Activated naive CD4-positive, alpha-beta T cell treated with anti-CD3 and anti-CD28 coated beads, Interleukin-2, amount 50 U/mL, for 72 hours (primary cell): ENCODE results near the gene PAX9. TPM values are rescaled to one million over a fixed set of nuclear protein-coding genes. Genes with fewer than 3 reads are reported as not detected.

ENCODE experiments used
- ATAC-seq, 2 donors: fragments of 150-1000 bp; cut with Tn5 transposase; 2 replicates each; pipeline ENCODE4 v1.10.0; 2021; ENCODE audit warnings: mild to moderate bottlenecking in 2 of 2, moderate library complexity in 2 of 2
- DNase-seq, 2 donors: peaks; one replicate each; pipeline ENCODE4 v3.0.0; 2021 to 2022; ENCODE audit warnings: low spot score in 2 of 2
- H3K27ac Mint-ChIP-seq, 2 donors: one replicate each; pipeline ENCODE4 v1.8.0; 2022; ENCODE audit warnings: mild to moderate bottlenecking in 2 of 2, mixed read lengths in 2 of 2
- H3K36me3 Mint-ChIP-seq, 2 donors: one replicate each; pipeline ENCODE4 v1.8.0; 2022; ENCODE audit warnings: mixed read lengths in 2 of 2
- H3K9me3 Mint-ChIP-seq, 2 donors: one replicate each; pipeline ENCODE4 v1.8.0; 2022; ENCODE audit warnings: mixed read lengths in 2 of 2
- total RNA-seq, 2 donors: library from RNA; stranded (reverse); gene quantifications; one replicate each; pipeline ENCODE4 v1.2.3, GENCODE V29; 2022

Gene PAX9
- not detected for total RNA-seq

DNA sequence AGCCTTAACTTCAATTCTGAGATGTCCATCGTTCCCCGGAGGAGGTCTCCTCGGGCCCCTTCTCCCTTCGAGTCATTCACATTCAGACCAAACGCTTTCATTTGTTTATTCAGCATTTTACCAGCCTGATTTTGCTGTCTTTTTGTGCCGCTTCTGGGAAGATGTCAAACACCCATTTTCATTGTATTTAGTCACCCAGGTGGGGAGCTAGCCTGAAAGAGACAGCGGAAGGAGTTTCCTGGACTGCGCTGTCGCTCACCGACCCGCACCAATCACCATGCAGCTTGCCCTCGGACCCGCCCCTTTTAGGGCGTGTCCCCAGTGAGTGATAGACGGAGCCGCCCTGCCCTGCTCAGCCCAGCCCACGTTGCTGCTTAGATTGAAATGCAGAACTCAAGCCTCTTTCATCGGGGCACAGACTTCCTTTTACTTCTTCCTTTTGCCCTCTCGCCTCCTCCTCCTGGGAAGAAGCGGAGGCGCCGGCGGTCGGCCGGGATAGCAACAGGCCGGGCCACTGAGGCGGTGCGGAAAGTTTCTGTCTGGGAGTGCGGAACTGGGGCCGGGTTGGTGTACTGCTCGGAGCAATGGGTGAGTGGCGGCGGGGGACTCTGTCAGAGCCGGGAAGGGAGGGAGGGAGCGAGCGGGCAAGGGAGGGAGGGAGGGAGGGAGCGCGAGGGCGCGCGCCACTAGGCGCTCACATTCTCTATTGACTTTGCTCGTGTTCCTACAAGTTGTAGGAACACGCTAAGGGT is at the start of gene PAX9:
Gene PAX9 (plus strand): TSS at position 355 of the 752 bp plus-strand sequence. CDS start 230 bp downstream, at position 585.
- peak within 1 kb of the TSS in 1 of 2 donors; percentile 22 for H3K27ac Mint-ChIP-seq
- peaks cover 0 to 7% of the 10 kb centered on the region in 2 donors for H3K9me3 Mint-ChIP-seq
- ATAC-seq (peak; percentile 57 to 85), DNase-seq (peak in 1 of 2 donors; percentile 32)
- H3K36me3 Mint-ChIP-seq = peaks cover 32 to 50% of the 10 kb centered on the region in 2 donors

DNA sequence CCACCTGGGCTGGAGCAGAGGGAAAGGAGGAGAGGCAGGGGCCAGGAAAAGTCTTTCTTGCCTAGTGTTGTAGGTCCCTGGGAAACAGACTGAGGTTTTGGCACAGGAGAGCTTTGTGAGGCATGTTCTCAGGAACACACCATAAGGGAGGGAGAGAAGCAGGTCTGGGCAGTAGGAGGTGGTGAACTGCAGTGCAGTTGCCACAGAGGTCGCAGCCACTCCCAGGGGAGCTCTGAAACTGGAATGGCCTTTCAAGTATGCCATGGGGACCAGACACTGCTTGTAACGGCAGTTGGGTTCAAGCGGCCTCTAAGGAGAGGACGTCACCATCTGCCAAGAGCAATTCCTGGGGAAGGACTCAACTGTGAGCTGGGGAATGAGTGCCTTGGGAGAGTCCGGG is 43.8 kb upstream of the PAX9 start:
- ATAC-seq (no peak), DNase-seq (no peak)
- Mint-ChIP-seq H3K9me3 (no peaks in the 10 kb centered on the region), H3K27ac (no peak overlapping the region), H3K36me3 (no peaks in the 10 kb centered on the region)

DNA sequence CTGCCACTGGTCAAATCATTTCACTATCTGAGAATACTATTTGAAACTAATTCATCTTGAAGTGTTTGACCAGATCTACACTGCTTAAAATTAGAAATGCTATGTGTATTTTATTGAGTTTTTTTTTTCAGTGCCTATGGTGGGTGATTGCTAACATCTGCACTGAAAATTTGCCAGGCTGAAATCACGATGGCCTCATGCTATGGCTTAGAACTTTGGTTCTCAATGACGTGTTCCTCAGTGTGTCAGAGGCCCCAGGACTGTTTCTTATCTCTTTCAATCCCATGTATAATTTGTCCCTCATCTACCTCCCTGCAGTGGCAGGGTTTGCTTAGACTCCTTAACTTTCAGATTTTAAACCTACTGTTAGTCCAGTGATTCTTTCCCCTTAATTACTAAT is 43.0 kb upstream of the PAX9 start:
- DNase-seq (no peak), ATAC-seq (no peak)
- no peaks in the 10 kb centered on the region for H3K36me3 Mint-ChIP-seq
- H3K9me3 Mint-ChIP-seq = peaks cover 0 to 5% of the 10 kb centered on the region in 2 donors
- no peak overlapping the region for H3K27ac Mint-ChIP-seq

DNA sequence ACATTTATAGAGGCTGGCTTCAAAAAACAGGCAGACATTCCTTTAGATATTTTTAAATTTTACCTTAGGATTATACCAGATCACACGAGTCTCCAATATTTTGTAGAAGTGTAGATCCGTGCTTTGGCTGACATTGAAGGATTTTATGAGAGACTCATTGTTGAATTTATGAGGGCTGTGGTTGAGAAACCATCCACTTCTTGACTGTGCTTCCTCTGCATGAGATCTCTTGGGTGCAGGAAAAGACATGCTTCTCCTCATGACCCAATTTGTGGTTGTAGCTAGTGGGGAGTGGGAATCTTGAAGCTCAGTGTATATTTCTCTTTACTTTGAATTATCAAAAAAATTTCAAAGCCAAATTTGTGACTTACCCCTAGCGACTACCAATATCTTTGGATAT is 42.5 kb upstream of the PAX9 start:
- peaks cover 0 to 5% of the 10 kb centered on the region in 2 donors for H3K9me3 Mint-ChIP-seq
- ATAC-seq = no peak
- H3K36me3 Mint-ChIP-seq = no peaks in the 10 kb centered on the region
- no peak for DNase-seq
- no peak overlapping the region for H3K27ac Mint-ChIP-seq

DNA sequence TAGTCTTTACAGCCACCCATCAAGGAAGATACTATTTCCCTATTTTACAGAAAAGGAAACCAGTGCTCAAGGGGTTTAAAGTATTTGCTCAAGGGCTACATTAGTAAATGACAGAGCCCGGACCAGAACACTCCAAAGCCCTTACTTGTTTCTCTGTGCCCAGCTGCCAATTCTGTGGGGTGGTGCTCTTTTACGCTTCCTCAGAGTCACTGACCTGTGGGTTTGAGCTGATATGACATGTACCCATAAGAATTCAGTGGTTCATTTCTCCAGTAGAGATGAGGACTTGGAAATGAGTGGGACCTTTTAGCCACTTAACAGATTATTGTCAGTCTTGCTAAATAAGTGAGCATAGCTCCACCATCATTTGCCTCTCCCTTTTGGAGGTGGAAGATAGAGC is 41.8 kb upstream of the PAX9 start:
- Mint-ChIP-seq H3K27ac (no peak overlapping the region), H3K9me3 (peaks cover 0 to 5% of the 10 kb centered on the region in 2 donors), H3K36me3 (no peaks in the 10 kb centered on the region)
- ATAC-seq (no peak), DNase-seq (no peak)

DNA sequence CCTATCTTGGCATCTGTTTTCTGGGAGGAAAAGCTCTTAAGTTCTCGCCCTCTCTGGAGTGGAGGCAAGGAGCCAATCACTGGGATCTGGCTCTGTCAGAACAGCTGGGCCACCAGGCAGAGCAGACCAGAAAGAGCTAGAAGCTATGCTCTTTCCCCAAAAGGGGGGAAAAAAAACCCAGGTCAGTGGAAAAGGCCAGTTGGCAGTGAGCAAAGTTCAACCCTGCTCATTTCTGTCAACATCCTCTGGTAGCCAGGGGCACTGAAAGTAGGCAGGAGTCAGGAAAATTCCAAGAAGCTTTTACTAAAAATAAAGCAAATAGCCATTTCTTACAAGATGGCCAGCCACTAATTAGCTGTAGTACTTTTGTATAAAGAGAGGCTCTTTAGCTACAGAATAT is 36.6 kb upstream of the PAX9 start:
- H3K36me3 Mint-ChIP-seq = no peaks in the 10 kb centered on the region
- peaks cover 0 to 10% of the 10 kb centered on the region in 2 donors for H3K9me3 Mint-ChIP-seq
- DNase-seq = no peak
- ATAC-seq = no peak
- no peak overlapping the region for H3K27ac Mint-ChIP-seq

DNA sequence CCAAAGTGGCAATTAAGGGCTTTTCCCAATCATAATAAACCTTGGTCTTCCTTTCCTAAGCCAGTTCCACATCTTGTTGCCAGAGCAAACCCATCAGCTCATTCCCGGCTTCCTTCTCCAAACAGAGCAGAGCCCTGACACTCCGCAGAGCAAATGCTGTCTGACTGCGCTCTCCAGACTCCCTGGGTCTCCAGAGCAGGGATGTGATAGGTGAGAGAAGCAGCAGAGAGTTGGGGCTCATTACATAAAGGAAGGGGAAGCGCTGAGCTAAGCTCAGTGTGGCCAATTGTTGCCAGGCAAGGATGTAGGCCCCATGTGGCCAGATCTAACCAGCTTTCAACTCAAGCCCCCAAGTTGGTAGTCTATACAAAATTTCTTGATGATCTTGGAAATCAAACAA is 36.2 kb upstream of the PAX9 start:
- Mint-ChIP-seq H3K9me3 (peaks cover 0 to 10% of the 10 kb centered on the region in 2 donors), H3K27ac (no peak overlapping the region), H3K36me3 (no peaks in the 10 kb centered on the region)
- ATAC-seq = no peak
- DNase-seq = no peak

DNA sequence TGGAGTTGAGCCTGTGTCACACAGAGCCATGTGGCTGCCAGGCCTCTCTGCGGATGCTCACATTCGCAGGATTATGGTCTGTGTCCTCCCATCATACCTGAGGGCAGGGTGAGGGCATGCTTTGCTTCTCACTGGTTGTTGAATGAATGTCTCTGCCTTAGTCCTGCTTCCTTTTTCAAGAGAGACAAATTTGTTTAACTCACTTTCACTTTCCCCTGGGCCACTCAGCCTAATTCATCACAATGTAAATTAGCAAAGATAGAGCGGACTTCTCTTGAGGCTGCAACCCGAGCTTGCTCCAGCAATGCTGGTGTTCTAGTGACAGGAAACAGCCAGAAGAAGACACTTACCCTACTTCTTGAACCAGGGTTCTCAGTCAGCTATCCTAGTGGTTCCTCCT is 35.5 kb upstream of the PAX9 start:
- Mint-ChIP-seq H3K9me3 (peaks cover 0 to 10% of the 10 kb centered on the region in 2 donors), H3K27ac (no peak overlapping the region), H3K36me3 (no peaks in the 10 kb centered on the region)
- ATAC-seq (no peak), DNase-seq (no peak)

DNA sequence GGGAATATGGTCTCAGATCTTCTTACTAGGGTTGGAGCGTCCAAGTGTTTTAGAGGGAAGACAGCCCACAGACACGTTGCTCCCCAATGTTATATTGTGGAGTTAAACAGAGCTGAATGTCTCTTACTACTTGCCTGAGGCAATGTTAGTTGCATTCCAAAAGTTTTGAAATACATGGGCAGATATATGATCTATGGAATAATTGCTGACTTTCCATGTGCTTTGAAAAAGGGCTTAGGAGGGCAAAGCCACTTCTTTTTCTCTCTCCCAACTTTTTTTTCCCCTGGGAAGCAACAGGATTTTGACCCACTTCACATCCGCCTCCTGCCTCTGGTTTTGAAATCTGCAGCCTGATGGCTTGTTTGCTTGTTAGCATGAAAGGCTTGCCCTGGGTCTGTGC is 33.7 kb upstream of the PAX9 start:
- no peak for ATAC-seq
- Mint-ChIP-seq H3K36me3 (no peaks in the 10 kb centered on the region), H3K9me3 (peaks cover 0 to 9% of the 10 kb centered on the region in 2 donors), H3K27ac (no peak overlapping the region)
- no peak for DNase-seq

DNA sequence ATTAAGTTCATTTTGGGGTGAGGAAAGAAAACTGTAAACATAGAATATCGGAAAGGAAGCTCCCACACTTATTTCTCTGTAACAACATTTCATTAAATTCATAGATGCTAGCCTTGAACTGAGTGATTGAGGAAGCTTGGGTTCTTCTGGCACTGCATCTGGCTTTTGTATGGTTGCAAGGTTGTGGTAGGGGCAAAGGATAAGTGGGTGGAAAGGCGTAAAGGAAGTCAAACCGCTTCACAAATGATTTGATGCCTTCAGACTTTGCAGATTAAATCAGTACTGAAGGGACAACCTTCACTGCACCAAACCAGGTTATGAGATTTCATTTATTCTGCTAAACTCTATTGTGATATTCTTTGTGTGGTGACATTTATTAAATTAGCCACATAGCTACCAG is 28.1 kb upstream of the PAX9 start:
- no peak for ATAC-seq
- H3K36me3 Mint-ChIP-seq = peaks cover 0 to 4% of the 10 kb centered on the region in 2 donors
- peaks cover 7 to 8% of the 10 kb centered on the region in 2 donors for H3K9me3 Mint-ChIP-seq
- no peak for DNase-seq
- no peak overlapping the region for H3K27ac Mint-ChIP-seq

DNA sequence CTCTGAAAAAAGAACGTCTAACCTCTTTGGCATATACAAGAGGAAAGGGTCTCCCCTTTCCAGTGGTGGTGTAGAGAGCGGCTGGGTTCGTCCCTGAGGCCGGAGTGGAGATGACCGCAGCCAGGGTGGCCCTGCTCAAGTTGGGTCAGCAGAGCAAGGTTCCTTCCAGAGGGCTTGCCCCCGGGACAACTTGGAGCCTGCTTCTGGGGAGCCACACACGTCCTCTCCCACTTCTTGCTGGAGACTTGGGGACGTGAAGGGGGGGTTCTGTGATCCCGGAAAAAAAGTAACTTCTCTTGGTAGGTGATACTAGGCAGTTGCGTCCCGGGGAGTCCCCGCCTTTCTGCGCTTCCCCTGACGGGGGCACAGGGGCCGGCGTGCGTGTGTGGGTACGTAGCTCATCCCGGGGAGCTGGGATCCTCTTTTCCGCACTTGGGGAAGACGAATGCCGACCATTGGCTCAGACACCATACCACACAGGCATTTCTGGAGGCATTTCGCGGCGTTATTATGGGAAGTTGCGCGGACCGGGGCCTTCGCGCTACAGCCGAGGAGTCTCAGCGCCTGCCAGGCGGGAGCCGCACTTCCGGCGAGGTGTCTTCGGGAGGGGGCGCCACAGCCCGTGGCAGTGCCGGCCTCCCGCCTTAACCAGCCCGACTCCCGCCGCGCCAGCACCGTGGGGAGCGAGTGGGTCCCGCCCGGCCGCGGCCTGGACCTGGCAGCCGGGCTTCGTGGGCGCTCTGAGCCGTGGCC is 14.8 kb upstream of the PAX9 start:
- Mint-ChIP-seq H3K27ac (peak overlapping the region in 1 of 2 donors; percentile 50), H3K9me3 (no peaks in the 10 kb centered on the region), H3K36me3 (peaks cover 5 to 12% of the 10 kb centered on the region in 2 donors)
- DNase-seq (peak in 1 of 2 donors; percentile 3), ATAC-seq (no peak)

DNA sequence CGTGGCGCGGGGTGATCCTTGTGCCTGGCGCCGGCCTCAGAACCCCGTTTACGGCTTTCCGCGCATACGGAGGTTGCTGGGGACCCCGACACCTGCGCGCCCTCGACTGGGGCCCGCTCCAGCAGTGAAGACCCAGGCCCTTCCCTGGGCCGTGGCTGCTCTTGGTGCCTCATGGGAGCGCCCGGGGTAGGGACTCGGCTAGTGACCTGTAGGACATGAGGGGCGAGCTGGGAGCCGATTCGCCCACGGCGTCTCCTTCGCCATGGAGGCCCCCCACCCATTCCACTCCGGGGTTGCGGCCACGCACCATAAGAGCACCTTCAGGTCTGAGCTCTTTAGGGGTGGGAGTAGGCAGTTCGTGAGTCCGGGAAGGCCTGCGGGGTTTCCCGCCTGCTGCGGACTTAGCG is 14.2 kb upstream of the PAX9 start:
- DNase-seq (no peak), ATAC-seq (no peak)
- H3K36me3 Mint-ChIP-seq = peaks cover 5 to 12% of the 10 kb centered on the region in 2 donors
- no peak overlapping the region for H3K27ac Mint-ChIP-seq
- H3K9me3 Mint-ChIP-seq = no peaks in the 10 kb centered on the region

DNA sequence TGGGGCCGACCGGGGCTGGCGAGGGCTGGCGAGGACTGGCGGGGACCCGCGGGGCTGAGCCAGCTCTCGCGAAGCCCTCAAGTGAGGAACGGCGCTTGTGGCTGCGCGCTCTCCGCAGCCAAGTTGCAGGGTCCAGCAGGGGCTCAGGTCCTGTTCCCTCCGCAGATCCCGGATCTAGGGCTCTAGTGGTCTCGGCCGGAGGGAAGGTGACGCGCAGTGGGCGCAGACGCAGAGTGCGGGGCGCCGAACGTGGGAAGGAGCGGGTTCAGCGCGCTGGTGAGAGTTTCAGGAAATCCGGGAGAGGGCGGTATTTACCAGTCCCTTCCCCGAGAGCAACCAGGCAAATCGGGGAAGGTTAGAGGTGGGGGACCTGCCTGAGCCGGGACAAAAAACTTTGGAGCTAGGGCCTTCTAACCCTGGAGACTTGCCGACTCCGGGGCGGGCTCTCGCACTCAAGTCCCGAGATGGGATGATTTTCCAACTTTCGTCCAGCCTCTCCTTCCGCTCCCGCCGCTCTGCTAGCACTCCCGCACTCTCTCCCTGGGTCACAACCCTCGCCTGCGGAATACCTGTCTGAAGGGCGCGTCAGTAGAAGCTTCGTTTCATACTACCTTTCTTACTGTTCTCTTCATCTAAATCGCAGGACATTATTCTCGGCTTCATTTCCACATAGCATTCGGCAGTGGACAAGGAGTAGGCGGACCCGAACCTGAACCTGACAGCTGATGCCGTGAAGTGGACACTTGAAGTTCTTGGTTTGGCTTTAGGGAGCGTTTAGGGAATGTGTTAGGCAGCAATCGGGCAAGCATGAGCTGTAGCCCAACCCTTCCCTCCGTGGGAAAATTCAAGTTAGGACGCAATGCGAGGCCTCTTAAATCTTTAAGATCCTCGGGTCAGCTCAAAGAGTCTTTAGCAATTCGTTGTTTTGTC is 13.6 kb upstream of the PAX9 start:
- peaks cover 5 to 12% of the 10 kb centered on the region in 2 donors for H3K36me3 Mint-ChIP-seq
- DNase-seq (no peak), ATAC-seq (no peak)
- H3K9me3 Mint-ChIP-seq = no peaks in the 10 kb centered on the region
- H3K27ac Mint-ChIP-seq = no peak overlapping the region

DNA sequence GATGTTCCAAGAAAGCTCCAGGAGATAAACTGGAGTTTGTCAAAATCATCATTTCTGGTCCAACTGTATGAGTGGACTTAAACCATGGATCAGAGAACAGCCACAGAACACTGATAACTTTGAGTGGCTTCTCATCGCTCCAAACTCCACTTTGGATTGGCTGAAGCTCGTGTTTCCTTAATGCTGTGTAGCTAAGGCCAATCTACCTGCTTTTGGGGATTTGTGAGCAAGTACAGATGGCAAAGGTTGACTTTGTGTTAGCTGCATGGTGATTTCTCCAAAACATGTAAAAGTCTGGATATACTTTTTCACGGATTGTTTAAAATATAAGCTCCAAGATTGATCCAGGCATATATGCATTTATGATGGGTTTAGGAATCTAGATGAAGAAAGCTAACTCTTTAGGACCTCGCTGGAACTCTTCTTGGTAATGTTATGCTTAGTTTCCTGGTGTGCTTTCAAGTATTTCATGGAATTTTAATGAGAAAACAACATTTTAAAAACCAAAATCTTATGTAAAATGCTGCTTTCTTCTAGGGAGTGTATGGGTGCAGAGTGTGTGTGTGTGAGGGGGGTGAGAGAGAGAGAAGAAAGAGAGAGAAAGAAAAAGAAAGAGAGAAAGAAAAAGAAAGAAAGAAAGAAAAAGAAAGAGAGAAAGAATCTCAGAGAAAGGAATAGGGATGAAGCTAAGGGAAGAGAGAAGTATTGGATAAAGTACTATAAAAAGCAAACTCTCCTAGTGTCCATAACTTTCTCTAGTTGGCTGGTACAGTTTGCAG is 11.6 kb upstream of the PAX9 start:
- ATAC-seq (no peak), DNase-seq (no peak)
- Mint-ChIP-seq H3K9me3 (peaks cover 0 to under 1% of the 10 kb centered on the region in 2 donors), H3K36me3 (peaks cover 7 to 21% of the 10 kb centered on the region in 2 donors), H3K27ac (no peak overlapping the region)

DNA sequence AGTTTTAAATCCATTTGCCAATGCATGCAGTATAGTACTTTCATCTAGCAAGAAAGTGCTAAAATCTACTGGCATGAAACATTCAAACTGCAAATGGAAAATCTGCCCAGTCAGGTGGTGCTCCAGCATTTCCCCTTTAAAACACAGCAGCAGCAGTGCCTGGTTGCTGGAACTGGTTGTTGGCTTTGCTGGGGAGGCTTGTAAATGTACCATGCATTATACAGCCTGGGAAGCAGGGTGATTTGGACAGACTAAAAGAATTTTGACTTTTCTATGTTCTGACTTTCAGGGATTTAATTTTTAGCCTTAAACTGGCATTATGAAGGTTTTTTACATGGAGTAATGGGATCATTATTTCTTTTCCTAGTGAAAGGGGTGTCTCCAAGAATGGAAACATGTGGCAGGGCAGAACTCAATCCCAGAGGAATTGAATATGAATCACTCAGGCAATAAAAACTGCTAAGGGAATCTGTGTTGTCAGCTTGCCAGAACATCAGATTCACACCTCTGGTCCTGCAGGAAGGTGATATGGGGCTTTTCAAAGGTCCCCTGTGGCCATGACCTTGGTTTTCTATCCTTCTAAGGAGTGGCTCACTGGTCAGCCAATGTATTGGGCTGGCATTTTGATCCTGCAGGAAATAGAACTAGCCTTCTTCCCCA is 9.0 kb upstream of the PAX9 start:
- ATAC-seq (no peak), DNase-seq (no peak)
- Mint-ChIP-seq H3K27ac (no peak overlapping the region), H3K36me3 (peaks cover 15 to 31% of the 10 kb centered on the region in 2 donors), H3K9me3 (peaks cover 0 to 7% of the 10 kb centered on the region in 2 donors)

DNA sequence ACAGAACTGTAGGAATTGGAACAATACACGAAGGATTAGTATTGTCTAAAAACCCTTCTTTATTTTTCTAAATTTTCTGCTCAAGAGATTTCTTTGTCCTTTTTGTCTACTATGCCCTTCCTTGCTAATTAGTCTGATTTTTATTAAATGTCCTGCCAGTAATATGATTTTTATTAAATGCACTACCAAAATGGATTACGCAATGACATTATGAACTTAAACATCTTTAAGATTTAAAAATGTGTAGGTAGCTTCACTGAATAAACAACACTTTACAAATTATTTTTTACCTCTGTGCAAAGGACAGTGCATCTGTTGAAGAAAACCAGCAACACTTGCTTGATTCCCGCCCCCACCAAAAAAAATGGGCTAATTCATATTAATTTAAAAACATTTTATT is 8.2 kb upstream of the PAX9 start:
- ATAC-seq (no peak), DNase-seq (no peak)
- H3K9me3 Mint-ChIP-seq = peaks cover 0 to 7% of the 10 kb centered on the region in 2 donors
- H3K36me3 Mint-ChIP-seq = peaks cover 10 to 28% of the 10 kb centered on the region in 2 donors
- no peak overlapping the region for H3K27ac Mint-ChIP-seq
